Activated naive CD4-positive, alpha-beta T cell (primary cell): ENCODE data around the gene KNTC1.
A peak's percentile ranks its signal among the peaks of the same experiment; 100 is the strongest.
"Not testable (repeated sequence)": the region's sequence is repeated elsewhere in the genome, so short reads cannot be mapped to it uniquely, and the experiment has no call there.

Experiments used
- DNase-seq, 4 experiments: peaks; one replicate each; lab custom pipeline; 2025; lab: John Stamatoyannopoulos, UW

The KNTC1 gene

GRCh38 chr12:122526683-122527477, at the start of gene KNTC1, which contains the start of gene RSRC2:
Gene KNTC1 (plus strand): TSS chr12:122527249. CDS start chr12:122530064, 2,815 bp downstream.
Gene RSRC2 (minus strand): TSS chr12:122526936. CDS start chr12:122526853, 83 bp downstream.
- DNase-seq: peak; percentile 87 to 98 (median 92)

DNA sequence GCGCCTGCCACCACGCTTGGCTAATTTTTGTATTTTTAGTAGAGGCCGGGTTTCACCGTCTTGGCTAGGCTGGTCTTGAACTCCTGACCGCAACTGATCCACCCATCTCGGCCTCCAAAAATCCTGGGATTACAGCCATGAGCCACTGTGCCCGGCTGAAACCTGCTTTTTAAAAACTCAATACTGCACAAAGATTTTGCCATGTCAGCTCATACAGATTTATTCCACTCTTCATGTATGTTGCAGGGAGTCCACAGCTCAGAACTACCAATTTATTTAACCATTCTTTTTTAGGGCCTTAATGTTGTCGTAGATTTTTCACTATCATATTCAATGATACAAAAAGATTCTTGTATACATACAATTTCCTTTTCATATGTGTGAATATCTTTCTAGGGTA, 46.3 kb upstream of the KNTC1 start:
- no peak for DNase-seq

GRCh38 chr12:122481861-122482260, 45.2 kb upstream of the KNTC1 start:
- no peak for DNase-seq

- no peak for DNase-seq
These were observed 43.1 kb upstream of the KNTC1 start for GRCh38 chr12:122483969-122484368.

- not testable (repeated sequence) for DNase-seq
These were observed 42.7 kb upstream of the KNTC1 start for GRCh38 chr12:122484385-122484784.

DNA sequence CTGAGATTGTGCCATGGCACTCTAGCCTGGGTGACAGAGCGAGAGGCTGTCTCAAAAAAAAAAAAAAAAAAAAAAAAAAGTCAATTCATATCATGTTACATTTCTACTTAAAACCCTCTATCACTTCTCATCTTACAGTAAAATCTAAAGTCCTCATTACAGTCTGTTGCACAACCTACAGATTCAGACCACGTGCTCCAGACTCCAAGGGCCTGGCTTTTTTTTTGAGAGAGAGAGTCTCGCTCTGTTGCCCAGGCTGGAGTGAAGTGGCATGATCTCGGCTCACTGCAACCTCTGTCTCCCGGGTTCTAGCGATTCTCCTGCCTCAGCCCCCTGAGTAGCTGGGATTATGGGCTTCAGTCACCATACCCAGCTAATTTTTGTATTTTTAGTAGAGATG, 40.7 kb upstream of the KNTC1 start:
- DNase-seq: not testable (repeated sequence)

DNA sequence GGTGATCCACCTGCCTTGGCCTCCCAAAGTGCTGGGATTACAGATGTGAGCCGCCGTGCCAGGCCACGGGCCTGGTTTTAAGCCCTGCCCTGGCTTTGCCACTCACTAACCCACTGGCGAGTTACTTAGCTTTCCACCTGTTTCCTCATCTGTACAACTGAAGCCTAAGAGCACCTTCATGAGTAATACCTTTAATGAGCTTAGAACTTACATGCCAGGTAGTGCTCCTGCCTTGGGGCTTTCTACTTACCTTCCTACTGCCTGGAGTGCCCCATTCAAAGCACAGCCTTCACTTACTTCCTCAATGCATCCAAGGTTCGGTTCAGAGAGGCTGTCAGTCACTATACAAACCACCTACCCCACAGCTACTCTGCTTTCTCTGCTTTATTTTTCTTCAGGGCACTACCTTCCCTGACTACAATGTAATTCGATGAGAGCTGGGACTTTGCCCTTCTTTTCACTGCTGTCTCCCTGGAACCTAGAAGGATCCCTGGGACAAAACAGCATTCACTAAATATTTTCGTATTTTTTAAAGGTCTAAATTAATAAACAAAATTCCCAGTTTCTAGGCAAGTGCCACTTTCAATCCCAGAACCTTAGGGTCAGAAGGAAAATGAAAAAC, 40.1 kb upstream of the KNTC1 start:
- DNase-seq: no peak

- not testable (repeated sequence) for DNase-seq
These were observed 39.2 kb upstream of the KNTC1 start for GRCh38 chr12:122487807-122488206.

DNA sequence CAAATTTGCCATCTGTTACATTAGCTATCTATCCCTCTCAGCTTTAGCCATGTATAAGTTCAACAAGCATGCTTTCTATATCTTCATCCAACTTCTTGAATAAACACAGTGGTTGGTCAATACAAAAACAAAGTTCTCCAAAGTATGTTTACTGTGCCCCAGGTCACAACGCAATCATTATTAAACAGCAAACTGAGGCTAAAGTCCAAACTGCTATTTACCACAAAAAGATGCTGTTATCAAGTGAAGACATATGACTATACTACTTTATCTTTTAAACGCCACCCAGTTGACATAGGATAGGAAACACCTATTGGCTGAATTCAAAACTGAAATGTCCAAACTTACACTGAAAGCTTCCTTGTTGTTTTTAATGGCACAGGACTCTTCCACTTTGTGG, 38.0 kb upstream of the KNTC1 start:
- DNase-seq: no peak

- no peak for DNase-seq
These were observed 35.1 kb upstream of the KNTC1 start for GRCh38 chr12:122491991-122492390.

- DNase-seq: not testable (repeated sequence)
These were observed 33.8 kb upstream of the KNTC1 start for GRCh38 chr12:122493222-122493621.

DNA sequence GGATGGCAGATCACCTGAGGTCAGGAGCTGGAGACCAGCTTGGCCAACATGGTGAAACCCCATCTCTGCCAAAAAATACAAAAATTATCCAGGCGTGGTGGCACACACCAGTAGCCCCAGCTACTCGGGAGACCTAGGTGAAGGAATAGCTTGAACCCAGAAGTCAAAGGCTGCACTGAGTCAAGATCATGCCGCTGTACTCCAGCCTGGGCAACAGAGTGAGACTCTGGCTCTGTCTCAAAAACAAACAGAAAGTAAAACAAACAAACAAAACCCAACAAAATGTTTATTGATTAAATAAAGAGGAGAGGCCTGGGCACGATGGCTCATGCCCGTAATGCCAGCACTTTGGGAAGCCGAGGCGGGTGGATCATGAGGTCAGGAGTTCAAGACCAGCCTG, 31.8 kb upstream of the KNTC1 start:
- no peak for DNase-seq

DNA sequence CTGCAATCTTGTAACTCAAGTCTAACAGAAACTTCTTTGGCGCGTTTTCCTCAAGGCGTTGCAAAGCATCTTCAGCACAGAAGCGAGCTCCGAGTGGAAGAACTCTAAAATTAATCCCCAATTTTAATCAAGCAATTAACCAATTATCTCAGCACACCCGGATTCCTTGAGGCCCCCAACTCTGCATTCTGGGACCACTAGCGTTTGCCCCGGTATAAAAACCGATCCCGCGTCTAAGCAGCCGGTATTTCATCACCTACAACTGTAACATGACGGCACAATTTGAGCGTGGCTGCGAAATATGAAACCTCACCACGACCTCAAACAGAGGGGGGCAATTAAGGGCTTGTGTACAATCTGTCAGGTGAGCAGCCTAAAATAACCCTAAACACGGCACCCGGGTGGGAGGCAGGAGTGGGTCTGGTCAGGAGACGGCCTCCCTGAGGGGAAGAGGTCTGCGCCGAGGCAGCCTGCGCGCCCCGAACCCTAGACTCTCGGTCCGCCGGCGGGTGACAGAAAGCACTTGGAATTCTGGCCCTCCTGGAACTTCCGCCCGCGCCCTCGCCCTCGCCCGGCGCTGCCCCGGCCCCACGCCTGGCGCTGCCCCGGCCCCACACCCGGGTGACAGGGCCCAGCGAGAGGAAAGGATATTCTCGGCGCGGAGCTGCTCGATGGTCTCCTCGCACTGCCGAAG, 26.9 kb upstream of the KNTC1 start:
- DNase-seq: peak in 1 of 4 experiments; percentile 24

GRCh38 chr12:122500685-122501488, 26.2 kb upstream of the KNTC1 start, which contains the start of gene ZCCHC8:
Gene ZCCHC8 (minus strand): TSS chr12:122500932. CDS start chr12:122500840, 92 bp downstream.
- DNase-seq: peak; percentile 78 to 92 (median 88)

DNA sequence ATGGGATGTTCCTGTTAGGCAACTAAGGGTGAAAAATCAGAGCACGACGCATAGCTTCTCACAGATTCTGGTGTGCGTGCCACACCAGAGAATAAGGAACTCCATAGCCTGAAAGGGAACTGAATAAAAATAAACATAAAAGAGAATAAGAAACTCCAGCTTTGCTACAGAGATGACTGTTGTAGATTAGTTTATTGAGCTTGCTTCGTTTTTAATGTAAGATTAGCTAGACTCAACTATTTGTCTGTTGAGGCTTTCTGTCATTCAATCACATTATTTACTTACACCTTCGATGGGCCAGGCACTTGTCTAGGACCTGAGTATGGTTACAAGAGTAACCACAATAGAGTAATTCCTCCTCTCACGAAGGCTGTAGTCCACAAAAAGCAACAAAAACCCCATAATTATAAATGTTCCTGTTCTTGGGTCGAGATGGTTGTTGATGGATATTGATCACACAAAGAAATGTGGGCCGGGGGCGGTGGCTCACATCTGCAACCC, 25.5 kb upstream of the KNTC1 start:
- no peak for DNase-seq

DNA sequence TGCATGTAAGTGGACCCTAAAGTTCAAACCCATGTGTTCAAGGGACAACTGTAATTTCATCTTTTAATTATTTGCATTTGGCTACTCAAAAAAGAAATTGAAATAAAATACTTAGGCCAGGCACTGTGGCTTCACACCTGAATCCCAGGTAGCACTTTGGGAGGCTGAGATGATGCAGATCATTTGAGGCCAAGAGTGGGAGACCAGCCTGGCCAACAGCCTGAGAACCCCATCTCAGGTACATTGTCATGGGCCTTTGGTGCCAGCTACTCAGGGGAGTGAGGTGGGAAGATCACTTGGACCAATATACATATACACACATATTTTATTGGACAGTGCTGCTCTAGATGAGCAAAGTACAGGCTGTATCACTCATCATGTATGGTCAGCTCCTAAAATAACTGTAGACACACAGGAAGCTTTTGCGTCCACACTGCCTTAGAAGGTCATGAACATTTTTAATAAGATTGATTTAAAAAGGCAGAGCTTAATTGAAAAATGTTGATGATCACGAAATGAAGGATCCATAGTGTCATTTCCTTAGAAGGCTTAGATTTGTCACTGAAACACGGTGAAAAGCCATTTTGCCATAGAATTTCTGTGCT, 23.8 kb upstream of the KNTC1 start:
- DNase-seq: no peak

DNA sequence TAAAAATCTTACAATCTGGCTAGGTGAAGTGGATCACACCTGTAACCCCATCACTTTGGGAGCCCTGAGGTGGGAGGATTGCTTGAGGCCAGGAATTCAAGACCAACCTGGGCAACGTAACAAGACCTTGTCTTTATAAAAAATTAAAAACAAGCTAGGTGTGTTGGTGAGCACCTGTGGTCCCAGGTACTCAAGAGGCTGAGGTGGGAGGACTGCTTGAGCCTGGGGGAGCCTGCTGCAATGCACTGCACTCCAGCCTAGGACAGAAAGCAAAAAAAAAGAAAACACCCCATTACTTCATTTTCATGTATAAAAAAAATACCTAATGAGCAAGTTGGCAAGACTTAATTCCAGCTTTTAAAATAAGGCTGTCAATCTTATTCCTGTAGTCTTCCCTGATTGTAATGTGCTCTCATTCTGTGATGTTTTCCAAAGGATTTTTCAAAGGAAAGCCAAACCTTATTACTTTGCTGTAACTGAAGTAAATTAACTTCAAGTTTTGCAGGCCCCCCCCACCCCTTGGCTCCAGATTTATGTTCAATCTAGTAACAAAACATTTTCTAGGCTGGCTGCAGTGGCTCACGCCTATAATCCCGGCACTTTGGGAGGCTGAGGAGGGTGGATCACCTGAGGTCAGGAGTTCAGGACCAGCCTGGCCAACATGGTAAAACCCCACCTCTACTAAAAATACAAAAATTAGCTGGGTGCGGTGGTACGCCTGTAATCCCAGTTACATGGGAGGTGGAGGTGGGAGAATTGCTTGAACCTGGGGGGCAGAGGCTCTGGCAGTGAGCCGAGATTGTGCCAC, 23.1 kb upstream of the KNTC1 start:
- DNase-seq: no peak

DNA sequence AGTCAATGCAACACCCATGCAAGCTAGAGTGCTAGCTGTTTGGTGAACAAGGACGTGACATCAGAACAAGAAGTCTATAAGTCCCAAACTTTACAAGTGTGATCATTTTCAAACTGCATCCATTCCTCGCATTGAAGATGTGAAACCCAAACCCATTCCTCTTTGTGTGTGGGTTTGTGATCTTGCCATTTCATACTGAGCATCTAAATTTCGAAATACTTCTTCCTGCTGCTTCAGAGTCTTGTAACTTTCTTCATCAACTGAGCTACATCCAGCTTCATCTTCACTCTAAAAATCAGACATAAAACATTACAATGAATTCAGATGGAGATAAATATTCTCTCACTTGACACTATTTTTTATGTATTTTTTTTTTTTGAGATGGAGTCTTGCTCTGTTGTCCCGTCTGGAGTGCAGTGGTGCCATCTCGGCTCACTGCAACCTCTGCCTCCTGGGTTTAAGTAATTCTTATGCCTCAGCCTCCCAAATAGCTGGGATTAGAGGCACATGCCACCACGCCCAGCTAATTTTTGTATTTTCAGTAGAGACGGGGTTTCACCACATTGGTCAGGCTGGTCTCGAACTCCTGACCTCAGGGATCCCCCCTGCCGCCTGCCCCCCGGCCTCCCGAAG, 21.5 kb upstream of the KNTC1 start:
- DNase-seq: no peak

- DNase-seq: no peak
These were observed 20.6 kb upstream of the KNTC1 start for GRCh38 chr12:122506393-122506938.

- no peak for DNase-seq
These were observed 18.9 kb upstream of the KNTC1 start for GRCh38 chr12:122508163-122508562.
